Measurements from ENCODE around the gene KRTAP10-8. TPM values are rescaled to one million over a fixed set of nuclear protein-coding genes. Genes with fewer than 3 reads are reported as not detected.

Gene KRTAP10-8
- total and polyA plus RNA-seq, 2 donors from 2014 or later, result not detected

DNA sequence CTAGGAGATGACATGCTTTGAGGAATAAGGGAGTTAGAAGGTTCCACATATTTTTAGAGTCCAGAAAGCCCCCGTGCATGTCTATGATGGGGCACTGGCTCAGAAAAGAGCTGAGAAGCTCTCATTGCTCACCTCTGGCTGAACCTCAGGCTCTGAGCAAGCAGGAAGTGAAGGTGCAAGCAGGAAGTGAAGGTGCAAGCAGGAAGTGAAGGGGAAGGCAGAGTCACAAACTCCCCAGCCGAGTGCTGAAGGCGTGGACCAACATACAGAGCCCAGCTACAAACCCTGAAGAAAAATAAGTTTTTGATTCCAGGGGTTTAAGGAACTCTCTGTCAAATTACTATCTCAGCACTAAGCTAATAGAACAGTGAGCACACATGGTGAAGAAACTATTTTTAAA is 7.0 kb downstream of the KRTAP10-8 start:
- no peaks in the 10 kb centered on the region for H3K4me1 ChIP-seq (ENCODE audit: control insufficient read depth in 2 of 3, insufficient read depth in 2 of 3, low read depth in 1 of 3, low read length in 3 of 3)
- intact Hi-C loops (cut with DNase I), result no loop called here
- FAIRE-seq, result no peak
- no peak overlapping the region for H3K27ac ChIP-seq (ENCODE audit: low read depth in 2 of 2, low read length in 2 of 2)
- TF ChIP-seq CTCF (IDR thresholded peaks at IDR 0.05; ENCODE audit: borderline replicate concordance, extremely low read depth, insufficient read depth), result no peak
- H3K27me3 ChIP-seq (ENCODE audit: control insufficient read depth, insufficient read depth, low read length), result no peaks in the 10 kb centered on the region
- H3K9ac ChIP-seq (ENCODE audit: low read length in 3 of 3), result no peak overlapping the region
- no peak overlapping the region for H3K4me3 ChIP-seq (ENCODE audit: low read length in 3 of 3)
- DNase-seq, result no peak
- peaks cover 0 to 9% (median 0%) of the 10 kb centered on the region in 3 donors for H3K9me3 ChIP-seq (ENCODE audit: control insufficient read depth in 2 of 3, insufficient read depth in 1 of 3, low read length in 3 of 3)
- H3K36me3 ChIP-seq (ENCODE audit: control insufficient read depth in 2 of 3, insufficient read depth in 3 of 3, low read length in 3 of 3), result no peaks in the 10 kb centered on the region

DNA sequence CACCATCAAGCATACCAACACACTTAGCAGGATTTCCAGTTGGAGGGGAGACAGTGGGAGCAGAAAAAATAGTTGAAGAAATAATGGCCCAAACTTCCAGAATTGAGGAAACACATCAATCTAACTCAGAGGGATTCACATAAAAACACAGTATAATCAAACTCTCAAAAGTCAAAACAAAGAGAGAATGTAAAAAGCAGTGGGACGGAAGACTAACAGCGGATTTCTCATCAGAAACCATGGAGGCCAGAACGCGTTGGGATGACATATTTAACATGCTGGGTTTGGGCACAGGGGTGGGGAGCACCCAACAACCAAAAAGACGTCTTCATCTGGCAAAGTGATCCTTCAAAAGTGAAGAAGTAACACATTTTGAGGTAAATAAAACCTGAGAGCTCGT is 8.0 kb downstream of the KRTAP10-8 start:
- no peak for TF ChIP-seq CTCF (IDR thresholded peaks at IDR 0.05; ENCODE audit: borderline replicate concordance, extremely low read depth, insufficient read depth)
- no peaks in the 10 kb centered on the region for H3K4me1 ChIP-seq (ENCODE audit: control insufficient read depth in 2 of 3, insufficient read depth in 2 of 3, low read depth in 1 of 3, low read length in 3 of 3)
- no peak overlapping the region for H3K9ac ChIP-seq (ENCODE audit: low read length in 3 of 3)
- H3K36me3 ChIP-seq (ENCODE audit: control insufficient read depth in 2 of 3, insufficient read depth in 3 of 3, low read length in 3 of 3), result no peaks in the 10 kb centered on the region
- H3K27ac ChIP-seq (ENCODE audit: low read depth in 2 of 2, low read length in 2 of 2), result no peak overlapping the region
- DNase-seq, result no peak
- H3K4me3 ChIP-seq (ENCODE audit: low read length in 3 of 3), result no peak overlapping the region
- intact Hi-C loops (cut with DNase I), result no loop called here
- peaks cover 0 to 18% (median 0%) of the 10 kb centered on the region in 3 donors for H3K9me3 ChIP-seq (ENCODE audit: control insufficient read depth in 2 of 3, insufficient read depth in 1 of 3, low read length in 3 of 3)
- no peaks in the 10 kb centered on the region for H3K27me3 ChIP-seq (ENCODE audit: control insufficient read depth, insufficient read depth, low read length)
- no peak for FAIRE-seq

DNA sequence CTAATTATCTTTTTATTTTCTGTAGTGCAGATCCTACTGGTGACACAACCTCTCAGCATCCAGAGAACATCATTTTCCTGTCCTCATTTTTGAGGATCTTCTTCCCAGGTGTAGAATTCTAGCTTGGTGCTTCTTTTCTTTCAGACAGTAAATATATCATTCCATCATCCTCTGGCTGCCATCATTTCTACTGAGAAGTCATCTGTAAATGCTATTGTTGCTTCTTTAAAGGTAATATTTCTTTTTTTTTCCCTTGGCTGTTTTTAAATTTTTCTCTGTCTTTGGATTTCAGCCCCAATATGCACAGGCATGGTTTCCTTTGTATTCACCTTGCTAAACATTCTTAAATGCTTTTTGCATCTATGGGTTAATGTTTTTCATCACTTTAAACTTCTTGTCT is 11.7 kb downstream of the KRTAP10-8 start:
- DNase-seq, result no peak
- Histone ChIP-seq H3K27me3 (ENCODE audit: control insufficient read depth, insufficient read depth, low read length) (no peaks in the 10 kb centered on the region), H3K36me3 (ENCODE audit: control insufficient read depth in 2 of 3, insufficient read depth in 3 of 3, low read length in 3 of 3) (no peaks in the 10 kb centered on the region), H3K4me1 (ENCODE audit: control insufficient read depth in 2 of 3, insufficient read depth in 2 of 3, low read depth in 1 of 3, low read length in 3 of 3) (no peaks in the 10 kb centered on the region), H3K9ac (ENCODE audit: low read length in 3 of 3) (no peak overlapping the region), H3K4me3 (ENCODE audit: low read length in 3 of 3) (no peak overlapping the region), H3K27ac (ENCODE audit: low read depth in 2 of 2, low read length in 2 of 2) (no peak overlapping the region), H3K9me3 (ENCODE audit: control insufficient read depth in 2 of 3, insufficient read depth in 1 of 3, low read length in 3 of 3) (peaks cover 0 to 18% (median 0%) of the 10 kb centered on the region in 3 donors)
- TF ChIP-seq CTCF (IDR thresholded peaks at IDR 0.05; ENCODE audit: borderline replicate concordance, extremely low read depth, insufficient read depth), result no peak
- FAIRE-seq, result no peak
- intact Hi-C loops (cut with DNase I), result no loop called here

DNA sequence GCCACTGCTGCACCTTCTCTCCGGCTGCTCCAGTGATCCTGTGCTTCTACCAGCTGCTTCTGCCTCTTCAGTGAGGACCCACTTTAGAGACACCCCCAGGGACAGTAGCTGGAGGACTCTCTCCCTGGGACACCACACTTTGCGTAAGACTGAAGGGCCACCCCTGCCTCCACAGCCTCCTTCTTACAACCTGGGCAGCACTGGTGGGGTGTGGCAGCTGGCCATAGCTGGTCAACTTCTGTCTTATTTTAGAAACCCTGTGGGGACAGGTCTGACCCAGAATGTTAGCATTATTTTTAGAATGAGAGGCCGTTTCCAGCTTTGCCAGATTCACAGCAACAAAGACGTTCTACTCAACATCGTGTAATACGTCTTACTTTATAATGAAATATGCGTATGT is 13.9 kb downstream of the KRTAP10-8 start:
- H3K27me3 ChIP-seq (ENCODE audit: control insufficient read depth, insufficient read depth, low read length), result no peaks in the 10 kb centered on the region
- no peak overlapping the region for H3K27ac ChIP-seq (ENCODE audit: low read depth in 2 of 2, low read length in 2 of 2)
- H3K4me3 ChIP-seq (ENCODE audit: low read length in 3 of 3), result no peak overlapping the region
- TF ChIP-seq CTCF (IDR thresholded peaks at IDR 0.05; ENCODE audit: borderline replicate concordance, extremely low read depth, insufficient read depth), result no peak
- peaks cover 0 to 18% (median 0%) of the 10 kb centered on the region in 3 donors for H3K9me3 ChIP-seq (ENCODE audit: control insufficient read depth in 2 of 3, insufficient read depth in 1 of 3, low read length in 3 of 3)
- FAIRE-seq (no peak), DNase-seq (no peak)
- H3K9ac ChIP-seq (ENCODE audit: low read length in 3 of 3), result no peak overlapping the region
- H3K4me1 ChIP-seq (ENCODE audit: control insufficient read depth in 2 of 3, insufficient read depth in 2 of 3, low read depth in 1 of 3, low read length in 3 of 3), result no peaks in the 10 kb centered on the region
- intact Hi-C loops (cut with DNase I), result no loop called here
- H3K36me3 ChIP-seq (ENCODE audit: control insufficient read depth in 2 of 3, insufficient read depth in 3 of 3, low read length in 3 of 3), result no peaks in the 10 kb centered on the region

Measured in kidney (tissue), 14 donors.